22Rv1 (cell line): ENCODE data around the gene ALDH1A3.

Source experiments
- CTCF ChIP-seq: fragments of 450-650 bp; IDR thresholded peaks from 2 replicates; pipeline ENCODE4 v1.5.1; 2017; ENCODE audit warnings: mild to moderate bottlenecking
- ZFX ChIP-seq: fragments of 450-650 bp; IDR thresholded peaks from 2 replicates; pipeline ENCODE4 v1.6.1; 2017; ENCODE audit warnings: antibody characterized with exemption, borderline replicate concordance

- no peak for TF ChIP-seq CTCF
- TF ChIP-seq ZFX, result no peak
These were observed 78.9 kb downstream of the ALDH1A3 start for GRCh38 chr15:100958326-100959065.
